OCI-LY3 (cell line): ENCODE data around the gene EML2.
"Not testable (repeated sequence)": the region's sequence is repeated elsewhere in the genome, so short reads cannot be mapped to it uniquely, and the experiment has no call there.

Experiments used
- H2AFZ ChIP-seq: fragments of 200-600, 300-600 bp; shearing (Covaris generic); 2 replicates; pipeline ENCODE4 v1.6.0; 2014; ENCODE audit warnings: antibody characterized with exemption, low read depth, low read length
- H3K27ac ChIP-seq: fragments of 200-600, 300-600 bp; sonication (generic); 2 replicates; pipeline ENCODE4 v1.5.1; 2014; ENCODE audit warnings: mild to moderate bottlenecking, low read length, moderate library complexity, mixed read lengths
- H3K27me3 ChIP-seq: fragments of 200-600, 300-600 bp; sonication (generic); 2 replicates; pipeline ENCODE4 v1.6.1; 2014; ENCODE audit warnings: low read depth, low read length, mixed read lengths
- H3K36me3 ChIP-seq: fragments of 200-600, 300-600 bp; sonication (generic); replicated peaks from 2 replicates; pipeline ENCODE3; 2014; ENCODE audit warnings: low read depth, low read length, mixed read lengths
- H3K4me1 ChIP-seq: fragments of 300-600, 200-600 bp; sonication (generic); 2 replicates; pipeline ENCODE4 v1.6.1; 2014; ENCODE audit warnings: low read length, mixed read lengths
- H3K4me2 ChIP-seq: fragments of 200-600, 300-600 bp; sonication (generic); 2 replicates; pipeline ENCODE4 v1.6.1; 2014; ENCODE audit warnings: low read length, mixed read lengths
- H3K4me3 ChIP-seq: fragments of 300-600, 200-600 bp; sonication (generic); 2 replicates; pipeline ENCODE4 v1.5.1; 2014; ENCODE audit warnings: antibody characterized with exemption, mild to moderate bottlenecking, low read length, moderate library complexity
- H3K79me2 ChIP-seq: fragments of 300-600, 200-600 bp; shearing (Covaris generic); 2 replicates; pipeline ENCODE4 v1.6.1; 2014; ENCODE audit warnings: mild to moderate bottlenecking, low read length, mixed read lengths
- H3K9ac ChIP-seq: fragments of 300-600, 200-600 bp; shearing (Covaris generic); 2 replicates; pipeline ENCODE4 v1.6.0; 2014; ENCODE audit warnings: mild to moderate bottlenecking, low read length, moderate library complexity
- H3K9me3 ChIP-seq: fragments of 200-600, 300-600 bp; shearing (Covaris generic); 2 replicates; pipeline ENCODE4 v1.6.1; 2014; ENCODE audit warnings: low read length, mixed read lengths; ENCODE audit not compliant: insufficient read depth
- H4K20me1 ChIP-seq: fragments of 200-600, 300-600 bp; sonication (generic); 2 replicates; pipeline ENCODE4 v1.6.1; 2016; ENCODE audit warnings: low read length, mixed read lengths; ENCODE audit not compliant: insufficient read depth
- EZH2phosphoT487 ChIP-seq: fragments of 200-600 bp; shearing (Covaris generic); IDR thresholded peaks from 2 replicates; pipeline ENCODE4 v1.6.1; 2018; ENCODE audit warnings: antibody characterized with exemption, mixed run types, low read depth
- TF ChIP-seq, protein P1 (sequence below): fragments of 200-600, 300-600 bp; sonication (generic); IDR thresholded peaks from 2 replicates; pipeline ENCODE4 v1.5.1; 2014; ENCODE audit warnings: antibody characterized with exemption, low read length, low read depth

The EML2 gene

GRCh38 chr19:45630463-45630862 is 8.7 kb downstream of the EML2 start:
- Histone ChIP-seq H2AFZ (no peak overlapping the region), H3K4me1 (peaks cover 17% of the 10 kb centered on the region), H3K4me3 (no peak overlapping the region), H3K27ac (peak overlapping the region; percentile 34; the same call in 1 of the 2 replicates), H3K36me3 (peaks cover 30% of the 10 kb centered on the region), H3K4me2 (peak overlapping the region; percentile 15), H3K9me3 (no peaks in the 10 kb centered on the region), H3K9ac (no peak overlapping the region), H3K27me3 (no peaks in the 10 kb centered on the region), H3K79me2 (no peaks in the 10 kb centered on the region), H4K20me1 (no peaks in the 10 kb centered on the region)
- TF ChIP-seq, protein P1, sequence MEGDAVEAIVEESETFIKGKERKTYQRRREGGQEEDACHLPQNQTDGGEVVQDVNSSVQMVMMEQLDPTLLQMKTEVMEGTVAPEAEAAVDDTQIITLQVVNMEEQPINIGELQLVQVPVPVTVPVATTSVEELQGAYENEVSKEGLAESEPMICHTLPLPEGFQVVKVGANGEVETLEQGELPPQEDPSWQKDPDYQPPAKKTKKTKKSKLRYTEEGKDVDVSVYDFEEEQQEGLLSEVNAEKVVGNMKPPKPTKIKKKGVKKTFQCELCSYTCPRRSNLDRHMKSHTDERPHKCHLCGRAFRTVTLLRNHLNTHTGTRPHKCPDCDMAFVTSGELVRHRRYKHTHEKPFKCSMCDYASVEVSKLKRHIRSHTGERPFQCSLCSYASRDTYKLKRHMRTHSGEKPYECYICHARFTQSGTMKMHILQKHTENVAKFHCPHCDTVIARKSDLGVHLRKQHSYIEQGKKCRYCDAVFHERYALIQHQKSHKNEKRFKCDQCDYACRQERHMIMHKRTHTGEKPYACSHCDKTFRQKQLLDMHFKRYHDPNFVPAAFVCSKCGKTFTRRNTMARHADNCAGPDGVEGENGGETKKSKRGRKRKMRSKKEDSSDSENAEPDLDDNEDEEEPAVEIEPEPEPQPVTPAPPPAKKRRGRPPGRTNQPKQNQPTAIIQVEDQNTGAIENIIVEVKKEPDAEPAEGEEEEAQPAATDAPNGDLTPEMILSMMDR = no peak
- no peak for TF ChIP-seq EZH2phosphoT487

- H3K27me3 ChIP-seq = no peaks in the 10 kb centered on the region
- no peak overlapping the region for H2AFZ ChIP-seq
- H3K36me3 ChIP-seq = peaks cover 32% of the 10 kb centered on the region
- H3K4me2 ChIP-seq = peak overlapping the region; percentile 51; the same call in 1 of the 2 replicates
- no peaks in the 10 kb centered on the region for H3K79me2 ChIP-seq
- TF ChIP-seq EZH2phosphoT487 = no peak
- TF ChIP-seq, protein P1 = no peak
- peak overlapping the region; percentile 34; the same call in 1 of the 2 replicates for H3K27ac ChIP-seq
- no peaks in the 10 kb centered on the region for H3K9me3 ChIP-seq
- peak overlapping the region; percentile 25; the same call in 1 of the 2 replicates for H3K9ac ChIP-seq
- no peaks in the 10 kb centered on the region for H4K20me1 ChIP-seq
- no peak overlapping the region for H3K4me3 ChIP-seq
- peaks cover 17% of the 10 kb centered on the region for H3K4me1 ChIP-seq
Measured at GRCh38 chr19:45629704-45630103, 9.5 kb downstream of the EML2 start.

GRCh38 chr19:45628219-45628618 is 11.0 kb downstream of the EML2 start:
- H4K20me1 ChIP-seq, H3K27me3 ChIP-seq, H2AFZ ChIP-seq, H3K79me2 ChIP-seq, H3K4me3 ChIP-seq, H3K4me2 ChIP-seq, H3K9me3 ChIP-seq, H3K27ac ChIP-seq, H3K9ac ChIP-seq: not testable (repeated sequence)
- peaks cover 17% of the 10 kb centered on the region for H3K4me1 ChIP-seq
- H3K36me3 ChIP-seq = peaks cover 42% of the 10 kb centered on the region

DNA sequence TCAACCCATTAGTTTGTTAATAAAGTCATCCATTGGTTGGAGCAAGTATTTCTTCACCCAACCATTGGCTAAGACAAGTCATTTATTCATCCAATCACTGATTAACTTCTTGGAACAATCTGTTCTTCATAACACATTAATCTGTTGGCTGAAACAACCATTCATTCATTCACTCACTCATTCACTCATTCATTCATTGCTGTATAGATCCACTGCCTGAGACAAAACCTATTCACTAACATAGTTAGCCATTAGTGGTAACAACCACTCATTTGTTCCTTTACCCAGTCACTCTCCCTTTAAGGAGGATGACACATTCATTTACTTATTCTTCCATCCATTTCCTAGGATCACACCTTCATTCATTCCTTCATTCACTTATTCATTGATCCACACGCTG is 15.2 kb downstream of the EML2 start:
- Histone ChIP-seq H3K79me2 (no peaks in the 10 kb centered on the region), H3K27ac (no peak overlapping the region), H3K9ac (no peak overlapping the region), H2AFZ (no peak overlapping the region), H4K20me1 (no peaks in the 10 kb centered on the region), H3K4me1 (no peaks in the 10 kb centered on the region), H3K36me3 (peaks cover 41% of the 10 kb centered on the region), H3K4me2 (no peak overlapping the region), H3K4me3 (no peak overlapping the region), H3K9me3 (no peaks in the 10 kb centered on the region), H3K27me3 (no peaks in the 10 kb centered on the region)
- TF ChIP-seq, protein P1 = no peak
- no peak for TF ChIP-seq EZH2phosphoT487
